Renal cortical epithelial cell (primary cell): Measurements from ENCODE around the gene COL6A2. TPM values are rescaled to one million over a fixed set of nuclear protein-coding genes. Genes with fewer than 3 reads are reported as not detected.
A peak's percentile ranks its signal among the peaks of the same experiment; 100 is the strongest.
"Not testable (repeated sequence)": the region's sequence is repeated elsewhere in the genome, so short reads cannot be mapped to it uniquely, and the experiment has no call there.

Experiments
- DNase-seq: peaks from one replicate; pipeline ENCODE4 v3.0.0-alpha.2; 2011; ENCODE audit warnings: low read depth
- total RNA-seq: library from RNA; depleted of rRNA; stranded (reverse); fragments of >200 nt; gene quantifications from 2 replicates; pipeline ENCODE4 v1.2.3, GENCODE V29; 2014

Gene COL6A2
- total RNA-seq, result 60.7 and 70.2 TPM in 2 replicates

DNA sequence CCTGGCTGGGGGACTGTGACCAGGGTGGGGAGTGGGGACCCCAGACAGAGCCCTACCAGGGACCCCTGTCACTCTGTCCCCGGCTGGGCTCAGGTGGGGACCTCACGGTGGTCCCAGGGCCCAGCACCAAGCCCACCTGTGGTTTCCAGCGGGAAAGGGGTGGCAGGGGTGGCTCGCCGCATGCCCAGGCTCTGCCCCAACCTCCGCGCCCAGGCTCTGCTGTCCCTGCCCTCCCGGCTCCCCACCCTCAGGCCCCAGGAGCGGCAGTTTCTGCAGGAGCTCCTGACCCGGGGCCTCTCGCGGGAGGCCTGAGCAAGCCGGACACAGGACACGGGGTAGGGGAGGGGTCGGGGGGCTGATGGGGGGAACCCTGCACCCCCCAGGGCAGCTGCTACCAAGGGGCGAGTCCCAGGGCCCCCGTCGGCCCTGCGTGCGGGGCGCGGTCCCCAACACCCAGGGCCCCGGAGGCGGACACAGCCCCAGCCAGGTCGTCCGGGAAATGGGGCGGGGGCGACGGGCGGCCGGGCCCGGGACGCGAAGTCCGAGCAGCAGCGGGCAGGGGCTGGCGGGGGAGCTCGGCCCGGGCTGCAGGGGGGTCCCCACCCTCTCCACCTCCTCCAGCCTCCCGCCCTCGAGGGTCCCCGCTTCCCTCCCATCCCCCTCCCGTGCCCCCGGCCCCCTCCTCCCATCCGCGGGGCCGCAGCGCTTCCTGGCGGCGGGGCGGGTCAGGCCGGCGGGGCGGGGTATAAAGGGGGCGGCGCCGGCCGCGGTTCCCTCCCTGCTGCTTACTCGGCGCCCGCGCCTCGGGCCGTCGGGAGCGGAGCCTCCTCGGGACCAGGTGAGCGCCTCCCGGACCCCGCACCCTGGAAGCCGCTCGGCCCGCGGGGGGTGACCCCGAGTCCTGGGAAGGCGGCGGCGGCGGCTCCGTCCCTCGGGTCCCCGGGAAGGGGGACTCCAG lies at the start of gene COL6A2:
TSS of gene COL6A2 (plus strand) at position 777 of the 958 bp plus-strand sequence.
- no peak for DNase-seq

DNA sequence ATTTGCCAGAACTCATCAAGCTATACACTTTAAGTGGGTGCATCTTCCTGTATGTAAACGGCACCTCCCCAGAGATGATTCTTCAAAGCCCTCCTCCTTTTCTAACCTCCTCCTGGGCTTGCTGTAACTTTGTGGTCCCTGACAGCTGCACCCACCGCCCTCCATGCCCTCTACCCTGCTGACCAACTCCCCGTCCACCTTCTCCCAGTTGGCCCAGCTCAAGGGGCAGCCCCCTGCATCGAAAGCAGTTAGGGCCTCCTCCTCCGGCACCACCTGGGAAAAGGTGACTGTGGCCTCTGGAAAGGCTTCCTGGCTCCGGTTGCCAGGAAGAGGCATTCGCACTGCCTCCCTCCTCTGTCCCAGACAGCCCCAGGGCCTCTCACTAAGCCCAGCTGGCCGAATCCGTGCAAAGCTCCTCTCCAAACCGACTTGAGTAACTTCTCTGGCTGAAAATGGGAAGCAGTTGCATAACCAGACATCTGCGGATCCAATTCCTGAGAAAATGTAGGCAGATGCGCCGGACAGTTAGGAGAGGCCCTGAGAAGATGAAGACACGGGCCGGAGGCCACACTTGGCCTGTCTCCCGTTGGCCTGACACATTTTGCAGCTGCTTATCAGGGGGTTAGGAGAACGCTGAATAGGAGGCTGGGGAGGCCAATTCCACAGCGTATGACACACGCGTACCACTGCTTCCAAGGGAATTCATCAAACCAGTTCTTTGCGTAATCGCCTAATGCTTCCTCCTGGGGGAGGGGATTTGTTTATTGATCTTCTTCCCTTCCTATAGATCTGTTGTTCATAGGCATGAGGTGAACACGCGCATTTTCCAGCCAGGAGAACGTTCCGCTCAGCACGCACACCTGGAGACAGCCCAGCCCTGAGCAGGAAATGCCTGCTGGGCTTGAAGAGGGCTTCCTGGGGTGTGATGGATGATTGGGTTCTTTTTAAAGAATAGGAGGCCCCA lies 48.7 kb upstream of the COL6A2 start:
- DNase-seq, result no peak

DNA sequence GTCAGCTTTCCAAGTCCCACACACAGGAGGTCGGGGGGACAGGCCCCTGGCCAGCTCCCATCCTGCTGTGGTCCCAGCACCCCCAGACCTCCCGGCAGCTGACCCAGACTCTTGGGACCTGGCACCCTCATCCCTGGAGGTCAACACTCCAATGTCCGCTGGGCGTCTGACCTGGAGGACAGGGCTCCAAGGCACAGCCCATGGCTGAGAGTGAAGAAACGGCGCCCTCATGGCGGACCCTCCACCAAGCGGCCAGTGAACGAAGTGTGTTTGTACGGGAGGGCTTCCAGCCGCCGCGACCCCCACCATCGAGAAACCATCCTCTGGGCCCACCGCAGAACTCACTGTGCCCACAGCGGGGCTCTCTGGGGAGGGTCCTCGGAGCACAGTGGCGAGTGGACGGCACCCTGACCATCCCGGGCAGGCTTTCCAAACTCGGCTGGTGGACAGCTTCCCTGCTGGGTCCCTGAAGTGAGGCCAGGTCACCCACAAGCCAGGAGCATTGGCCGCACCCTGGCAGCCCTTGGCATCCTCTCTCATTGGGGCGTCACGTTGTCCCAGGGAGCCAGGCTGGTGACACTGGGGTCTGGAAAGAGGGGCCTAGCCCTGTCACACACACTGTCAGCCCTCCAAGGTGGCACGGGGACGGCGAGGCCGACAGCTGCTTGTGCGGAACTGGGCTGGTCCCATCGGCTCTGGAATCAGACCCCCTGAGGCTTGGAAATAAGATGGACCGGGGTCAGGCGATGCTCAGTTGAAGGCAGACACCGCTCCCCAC lies 47.8 kb upstream of the COL6A2 start:
- DNase-seq, result no peak

DNA sequence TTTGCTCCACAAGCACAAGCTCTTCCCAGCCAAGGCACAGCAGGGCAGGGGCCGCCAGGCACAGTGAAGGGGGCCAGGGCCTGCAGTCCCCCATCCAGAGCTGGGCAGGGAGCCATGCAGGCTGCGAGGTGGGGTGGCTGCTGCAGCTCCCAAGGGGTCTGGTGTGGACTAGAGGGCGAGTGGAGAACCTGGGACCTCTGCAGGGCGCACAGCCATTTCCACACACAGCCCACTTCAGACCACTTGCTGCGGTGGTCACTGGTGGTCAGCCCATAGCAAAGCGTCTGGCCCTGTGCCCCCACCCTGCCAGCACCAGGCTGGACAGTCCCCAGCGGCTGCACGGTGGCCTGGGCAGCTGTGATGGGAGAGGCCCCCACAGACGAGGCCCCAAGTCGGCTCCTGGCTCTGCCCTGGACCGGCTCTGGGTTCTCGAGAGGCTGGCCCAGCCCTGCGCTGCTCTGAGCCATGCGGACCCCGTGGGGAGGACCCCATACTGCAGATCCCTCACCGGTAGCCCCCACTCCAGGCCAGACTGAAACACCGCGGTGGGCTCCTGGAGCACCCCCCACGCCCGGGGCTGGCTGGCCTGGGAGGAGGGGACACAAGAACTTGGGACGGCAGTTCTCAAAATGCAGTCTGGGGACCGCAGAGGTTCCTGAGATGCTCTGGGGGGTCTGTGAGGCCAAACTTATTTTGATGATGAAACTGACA lies 47.1 kb upstream of the COL6A2 start:
- DNase-seq, result no peak

DNA sequence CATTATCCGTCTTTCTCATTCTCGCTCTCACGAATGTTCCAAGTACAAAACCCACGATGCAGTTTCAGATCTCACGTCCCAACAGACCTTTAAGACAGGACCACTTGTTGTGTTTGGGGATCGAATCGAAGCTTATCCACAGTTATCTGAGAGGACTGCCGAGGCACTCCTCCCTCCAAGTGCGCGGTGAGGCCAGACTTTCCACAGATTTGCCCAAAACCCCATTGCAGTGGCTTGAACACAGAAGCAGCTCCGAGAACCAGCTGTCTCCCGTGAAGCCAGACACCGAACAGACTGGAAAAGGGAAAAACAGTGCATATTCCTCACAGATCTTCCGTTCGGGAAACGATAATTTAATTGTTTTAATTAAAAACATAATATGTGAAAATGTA lies 46.5 kb upstream of the COL6A2 start:
- DNase-seq, result no peak

DNA sequence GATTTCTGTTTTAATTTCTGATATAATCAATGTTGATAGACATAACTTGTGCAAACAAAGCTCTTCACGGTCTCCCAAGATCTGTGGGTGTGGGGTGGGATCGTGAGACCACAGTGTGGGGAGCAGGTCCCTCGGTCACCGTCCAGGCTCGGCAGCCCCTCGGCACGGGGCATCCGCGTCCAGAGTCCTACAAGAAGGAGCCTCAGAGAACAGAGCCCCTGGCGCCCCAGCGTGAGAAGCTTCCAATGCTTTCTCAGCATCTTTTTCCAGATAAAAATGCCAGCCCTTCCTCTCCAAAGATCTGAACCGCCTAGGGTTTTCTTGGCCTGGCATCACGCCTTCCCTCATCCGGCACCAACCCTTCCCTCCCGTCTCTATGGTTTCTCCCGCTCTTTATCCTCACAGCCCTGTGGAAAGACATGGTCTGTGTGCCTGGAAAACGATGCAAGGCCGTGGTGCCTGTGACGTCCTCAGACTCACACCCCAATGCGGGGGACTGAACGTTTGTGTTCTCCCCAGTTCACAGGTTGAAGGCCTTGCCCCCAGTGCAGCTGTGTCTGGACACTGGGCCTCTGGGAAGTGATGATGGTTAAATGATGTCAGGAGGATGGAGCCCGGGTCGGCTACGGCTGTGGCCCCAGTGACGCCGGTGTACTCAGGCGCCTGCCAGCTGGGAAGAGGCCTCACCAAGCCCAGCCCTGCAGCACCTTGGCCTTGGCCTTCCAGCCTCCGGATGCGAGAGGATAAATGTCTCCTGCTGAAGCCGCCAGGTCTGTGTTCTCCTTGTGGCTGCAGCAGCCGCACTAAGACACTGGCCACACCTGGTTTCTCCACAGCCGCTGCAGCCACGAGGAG lies 45.9 kb upstream of the COL6A2 start:
- DNase-seq, result no peak

DNA sequence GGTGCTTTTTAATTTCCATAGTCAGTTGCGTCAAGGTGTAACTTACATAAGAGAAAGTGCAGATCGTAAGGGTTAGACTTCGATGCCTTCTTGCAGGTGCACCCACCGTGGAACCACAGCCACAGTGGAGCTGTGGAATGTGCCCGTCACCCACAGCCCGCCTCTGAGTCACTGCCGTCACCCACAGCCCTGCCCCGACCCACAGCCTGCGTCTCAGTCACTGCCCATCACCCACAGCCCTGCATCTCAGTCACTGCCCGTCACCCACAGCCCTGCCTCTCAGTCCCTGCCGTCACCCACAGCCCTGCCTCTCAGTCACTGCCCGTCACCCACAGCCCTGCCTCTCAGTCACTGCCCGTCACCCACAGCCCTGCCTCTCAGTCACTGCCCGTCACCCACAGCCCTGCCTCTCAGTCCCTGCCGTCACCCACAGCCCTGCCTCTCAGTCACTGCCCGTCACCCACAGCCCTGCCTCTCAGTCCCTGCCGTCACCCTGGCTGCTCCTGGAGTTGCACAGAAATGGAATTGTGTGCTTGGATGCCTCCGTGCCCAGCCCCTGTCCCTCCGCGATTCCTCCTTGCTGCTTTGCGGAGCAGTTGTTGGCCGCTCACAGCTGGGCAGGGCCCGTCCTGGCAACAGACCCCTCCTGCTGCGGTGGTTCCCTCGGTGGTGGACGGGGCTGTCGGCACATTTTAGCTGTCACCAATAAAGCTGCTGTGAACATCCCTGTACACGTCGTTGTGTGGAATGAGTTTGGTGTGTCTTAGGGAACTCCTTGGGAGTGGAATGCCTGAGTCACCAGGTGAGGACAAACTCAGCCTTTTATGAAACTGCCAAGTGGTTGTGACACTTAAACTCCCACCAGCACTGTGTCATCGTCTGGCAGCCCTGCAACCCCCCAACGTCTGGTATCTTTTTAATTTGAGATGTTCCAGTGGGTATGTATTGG lies 44.9 kb upstream of the COL6A2 start:
- DNase-seq, result peak; percentile 68

DNA sequence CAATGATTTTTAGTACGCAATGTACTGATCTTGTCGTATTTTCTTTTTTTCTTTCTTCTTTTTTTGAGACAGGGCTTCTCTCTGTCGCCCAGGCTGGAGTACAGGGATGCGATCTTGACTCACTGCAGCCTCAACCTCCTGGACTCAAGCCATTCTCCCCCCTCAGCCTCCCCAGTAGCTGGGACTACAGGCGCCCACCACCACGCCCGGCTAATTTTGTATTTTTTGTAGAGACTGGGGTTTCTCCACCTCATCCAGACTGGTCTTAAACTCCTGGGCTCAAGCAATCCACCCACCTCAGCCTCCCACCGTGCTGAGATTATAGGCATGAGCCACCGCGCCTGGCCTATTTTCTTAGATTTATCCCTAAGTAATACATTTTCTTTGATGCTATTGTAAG lies 43.9 kb upstream of the COL6A2 start:
- DNase-seq, result no peak

DNA sequence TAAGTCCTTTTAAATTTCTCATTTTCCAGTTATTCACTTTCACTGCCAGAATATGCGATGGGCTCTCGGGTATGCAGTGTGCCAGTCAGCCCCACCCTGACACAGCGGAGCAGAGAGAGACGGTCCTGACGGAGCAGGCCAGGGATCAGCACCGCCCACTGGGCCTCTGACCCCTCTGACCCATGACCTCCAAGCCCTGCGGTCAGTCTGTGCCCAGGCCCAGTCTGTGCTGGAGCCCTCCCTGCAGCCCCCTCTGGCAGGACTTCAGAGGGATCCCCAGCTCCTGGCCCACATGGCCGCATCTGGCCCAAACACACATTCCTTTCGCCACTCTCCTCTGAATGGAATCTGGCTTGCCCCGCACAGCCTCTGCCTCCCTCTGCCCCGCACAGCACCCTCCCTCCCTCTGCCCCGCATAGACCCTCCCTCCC lies 43.4 kb upstream of the COL6A2 start:
- no peak for DNase-seq

DNA sequence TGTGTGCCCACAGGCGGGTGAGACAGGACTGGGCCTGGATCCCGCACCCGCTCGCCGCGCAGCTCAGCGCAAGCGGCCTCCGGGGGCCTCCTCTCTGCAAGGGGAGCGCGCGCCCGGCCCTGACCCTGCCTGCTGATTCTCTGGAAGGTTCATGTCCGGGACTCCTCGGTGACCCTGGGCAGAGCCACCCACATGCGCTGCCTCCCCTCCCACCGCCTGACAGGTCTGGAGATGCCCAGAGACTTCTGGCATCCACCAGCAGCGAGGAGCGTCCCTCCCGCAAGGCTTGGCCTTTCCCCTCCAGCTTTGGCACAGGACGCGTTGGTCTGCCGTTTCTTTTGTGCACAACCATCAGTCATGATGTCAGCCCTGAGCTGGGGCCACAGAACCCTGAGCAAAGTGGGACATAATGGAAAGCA lies 42.0 kb upstream of the COL6A2 start:
- no peak for DNase-seq

DNA sequence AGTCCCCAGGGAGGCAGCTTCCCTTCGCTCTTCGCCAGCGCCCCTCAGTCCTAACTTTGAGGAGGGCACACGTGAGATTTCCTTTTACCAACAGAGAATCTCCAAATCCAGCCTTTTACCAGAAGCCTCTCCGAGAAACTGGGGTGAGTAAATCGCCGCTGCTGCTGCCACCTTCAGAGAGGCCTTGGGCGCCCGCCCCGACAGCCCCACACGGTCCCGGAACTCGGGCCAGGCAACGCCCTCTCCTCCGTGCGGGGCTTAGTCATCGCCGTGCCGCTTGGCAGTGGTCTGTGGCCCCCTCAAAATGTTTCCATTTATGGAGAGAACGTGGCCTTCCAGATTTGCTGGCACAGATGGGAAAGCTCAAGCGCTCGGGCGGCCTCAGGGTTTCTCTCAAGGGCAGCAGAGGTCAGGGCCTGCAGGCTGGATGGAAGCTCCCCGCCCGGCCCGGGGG lies 41.4 kb upstream of the COL6A2 start:
- no peak for DNase-seq

DNA sequence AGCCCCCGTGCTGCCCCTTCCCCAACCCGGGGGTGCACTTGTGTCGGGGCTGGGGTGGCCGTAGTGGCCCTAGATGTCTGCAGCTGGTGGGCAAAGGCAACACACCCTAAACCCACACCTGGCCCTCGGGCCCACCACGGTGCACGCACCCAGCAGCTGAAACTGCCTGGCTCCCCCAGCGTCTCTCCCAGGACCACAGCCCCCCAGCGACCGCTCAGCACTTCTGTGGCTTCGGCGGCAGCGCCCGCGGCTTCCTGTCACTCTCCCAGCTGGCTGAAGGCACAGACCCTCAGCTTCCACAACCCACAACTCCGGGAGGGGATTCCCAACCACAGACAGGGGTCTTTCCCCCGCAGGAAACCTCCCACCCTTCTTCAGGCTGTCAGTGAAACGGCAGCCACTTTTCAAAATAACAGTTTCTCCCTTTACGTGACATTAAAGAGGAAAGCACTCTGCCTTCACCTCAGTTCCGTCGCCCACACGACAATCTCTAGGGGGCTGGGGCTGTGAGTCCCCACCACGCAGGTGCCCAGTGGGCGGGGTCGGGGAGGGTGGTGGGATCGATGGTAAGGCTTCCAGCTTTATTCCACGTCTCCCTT lies 40.7 kb upstream of the COL6A2 start:
- no peak for DNase-seq

DNA sequence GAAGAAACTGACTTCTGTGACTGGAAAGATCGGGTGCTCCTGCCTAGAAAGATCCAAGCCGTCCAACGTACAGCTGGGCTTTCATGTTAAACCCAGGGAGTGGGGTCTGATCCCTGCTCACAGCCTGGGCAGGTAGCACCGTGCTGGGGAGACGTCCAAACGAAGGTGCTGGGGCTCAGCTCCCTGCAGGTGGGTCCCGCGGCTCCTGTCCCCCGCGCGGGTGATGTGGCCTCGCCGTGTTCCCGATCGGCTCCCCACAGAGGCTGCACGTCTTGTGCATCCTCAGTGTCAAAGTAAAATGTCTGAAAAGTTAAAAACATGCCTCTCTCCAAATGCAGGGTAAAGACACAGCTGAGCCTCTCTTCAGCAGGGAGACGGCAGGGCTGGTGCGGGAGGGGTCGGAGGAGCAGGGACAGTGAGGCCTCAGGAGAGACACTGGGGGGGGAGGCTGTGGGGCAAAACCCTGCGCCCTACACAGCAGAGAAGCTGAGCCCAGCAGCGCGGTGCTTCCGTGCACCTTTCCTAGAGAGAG lies 40.1 kb upstream of the COL6A2 start:
- no peak for DNase-seq

DNA sequence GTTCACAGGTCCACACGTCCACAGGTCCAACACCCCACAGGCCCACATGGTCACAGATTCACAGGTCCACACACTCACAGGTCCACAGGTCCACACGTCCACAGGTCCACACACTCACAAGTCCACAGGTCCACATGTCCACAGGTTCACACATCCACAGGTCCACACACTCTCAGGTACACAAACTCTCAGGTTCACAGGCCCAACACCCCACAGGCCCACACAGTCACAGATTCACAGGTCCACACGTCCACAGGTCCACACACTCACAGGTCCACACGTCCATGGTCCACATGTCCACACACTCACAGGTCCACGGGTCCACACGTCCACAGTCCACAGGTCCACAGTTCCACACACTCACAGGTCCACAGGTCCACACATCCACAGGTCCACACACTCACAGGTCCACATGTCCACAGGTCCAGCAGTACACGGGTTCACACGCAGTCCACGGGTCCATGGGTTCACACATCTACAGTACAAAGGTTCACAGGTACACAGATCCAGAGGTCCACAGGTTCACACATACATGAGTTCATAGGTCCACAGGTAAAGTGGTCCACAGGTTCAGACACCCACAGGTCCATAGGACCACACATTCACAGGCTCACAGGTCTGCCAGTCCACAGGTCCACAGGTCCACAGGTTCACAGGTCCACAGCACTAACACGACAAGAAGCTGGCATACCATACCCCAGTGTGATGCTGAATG lies 39.3 kb upstream of the COL6A2 start:
- no peak for DNase-seq

DNA sequence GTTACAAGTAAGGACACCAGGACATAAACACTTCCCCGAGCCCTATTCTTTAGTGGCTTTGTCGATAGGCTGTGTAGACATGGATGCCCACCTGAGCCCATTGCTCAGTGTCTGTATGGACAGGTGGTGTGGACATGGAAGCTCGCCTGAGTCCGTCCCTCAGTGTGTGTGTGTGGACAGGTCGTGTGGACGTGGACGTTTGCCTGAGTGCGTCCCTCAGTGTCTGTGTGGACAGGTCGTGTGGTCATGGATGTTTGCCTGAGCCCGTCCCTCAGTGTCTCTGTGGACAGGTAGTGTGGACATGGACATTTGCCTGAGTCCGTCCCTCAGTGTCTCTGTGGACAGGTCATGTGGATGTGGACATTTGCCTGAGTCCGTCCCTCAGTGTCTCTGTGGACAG lies 38.7 kb upstream of the COL6A2 start:
- DNase-seq, result no peak

DNA sequence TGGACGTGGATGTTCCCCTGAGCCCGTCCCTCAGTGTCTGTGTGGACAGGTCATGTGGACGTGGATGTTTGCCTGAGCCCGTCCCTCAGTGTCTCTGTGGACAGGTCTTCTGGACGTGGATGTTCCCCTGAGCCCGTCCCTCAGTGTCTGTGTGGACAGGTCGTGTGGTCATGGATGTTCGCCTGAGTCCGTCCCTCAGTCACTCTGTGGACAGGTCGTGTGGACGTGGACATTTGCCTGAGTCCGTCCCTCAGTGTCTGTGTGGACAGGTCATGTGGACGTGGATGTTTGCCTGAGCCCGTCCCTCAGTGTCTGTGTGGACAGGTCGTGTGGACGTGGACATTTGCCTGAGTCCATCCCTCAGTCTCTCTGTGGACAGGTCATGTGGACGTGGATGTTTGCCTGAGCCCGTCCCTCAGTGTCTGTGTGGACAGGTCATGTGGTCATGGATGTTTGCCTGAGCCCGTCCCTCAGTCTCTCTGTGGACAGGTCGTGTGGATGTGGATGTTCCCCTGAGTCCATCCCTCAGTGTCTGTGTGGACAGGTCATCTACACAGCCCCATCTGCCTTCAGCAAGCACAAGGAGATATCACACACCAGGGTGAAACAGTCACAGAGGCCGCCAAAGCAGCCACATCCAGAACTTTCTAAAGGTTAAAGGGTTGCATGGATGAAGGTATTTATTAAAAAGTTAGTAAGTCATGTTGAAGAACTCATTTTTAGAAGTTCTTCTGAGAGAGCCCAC lies 38.0 kb upstream of the COL6A2 start:
- DNase-seq, result not testable (repeated sequence)

DNA sequence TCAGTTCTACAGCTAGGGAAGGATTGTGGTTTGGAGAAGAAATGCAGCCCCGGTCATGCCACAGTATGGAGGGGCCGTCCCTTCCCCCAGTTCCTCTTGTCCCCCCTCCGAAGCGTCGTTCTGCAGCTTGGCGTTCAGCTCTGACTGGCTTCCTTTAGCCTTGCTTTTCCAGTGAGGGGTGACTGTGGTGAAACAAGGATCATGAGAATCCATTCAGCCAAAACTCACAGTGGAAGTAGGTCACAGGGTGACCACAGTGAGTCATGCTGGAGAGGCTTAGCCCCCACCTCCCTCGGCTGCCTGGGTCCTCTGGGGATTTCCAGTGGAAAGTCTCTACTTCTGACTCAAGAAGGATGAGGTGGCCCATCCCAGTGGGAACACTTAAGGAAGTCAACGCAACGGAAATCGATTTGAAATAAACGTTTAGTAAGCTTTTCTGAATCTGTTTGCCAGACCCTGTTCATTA lies 37.3 kb upstream of the COL6A2 start:
- peak; percentile 92 for DNase-seq
